GM12878 (cell line): Measurements from ENCODE around the gene MFAP4. TPM values are rescaled to one million over a fixed set of nuclear protein-coding genes. Genes with fewer than 3 reads are reported as not detected.

Experiments
- ATAC-seq: fragments of 200-7000 bp; cut with Tn5 transposase; 3 replicates; pipeline ENCODE4 v1.9.1; 2020; ENCODE audit warnings: mild to moderate bottlenecking, moderate library complexity
- BruUV-seq: library from RNA; stranded (reverse); fragments of 400-500 nt; replicated peaks from 2 replicates; lab custom pipeline; 2021; lab: Mats Ljungman, UMichigan
- CTCF ChIA-PET: fragments of 300-600 bp; sonication (Branson Sonifier 250); formaldehyde crosslinking; extraction: SDS; loops from one replicate; lab custom pipeline; 2021; ENCODE audit warnings: inconsistent platforms; lab: Yijun Ruan, JAX
- POLR2A ChIA-PET: fragments of 350-600 bp; formaldehyde crosslinking; extraction: SDS; loops from one replicate; lab custom pipeline; 2021; ENCODE audit warnings: inconsistent platforms; lab: Charles Lee
- RAD21 ChIA-PET: fragments of 300-600 bp; sonication (Branson Sonifier 250); formaldehyde crosslinking; loops from one replicate; lab custom pipeline; 2023; ENCODE audit warnings: antibody characterized with exemption; ENCODE audit not compliant: unreplicated experiment; lab: Charles Lee
- SMC1A ChIA-PET: fragments of 300-600 bp; sonication (Branson Sonifier 250); formaldehyde crosslinking; loops from one replicate; lab custom pipeline; 2023; ENCODE audit not compliant: unreplicated experiment, uncharacterized antibody; lab: Charles Lee
- DNase-seq: peaks from one replicate; pipeline ENCODE4 v3.0.0-alpha.2; 2011; ENCODE audit warnings: low read depth, low spot score
- FAIRE-seq: peaks from 3 replicates; lab custom pipeline; 2011; peaks lifted over from hg19 to GRCh38; lab: Jason Lieb, UNC
- H2AFZ ChIP-seq: 2 replicates; pipeline ENCODE4 v1.6.0; 2011; ENCODE audit warnings: low read depth, low read length, control low read depth; ENCODE audit not compliant: control insufficient read depth
- H3K27ac ChIP-seq: 2 replicates; pipeline ENCODE4 v1.5.1; 2011; ENCODE audit warnings: control low read depth; ENCODE audit not compliant: control insufficient read depth, insufficient read depth
- H3K27me3 ChIP-seq, 2 experiments: replicated peaks in 1 of 2; 2 replicates each; pipeline versions ENCODE4 v1.6.0 to v1.6.1; 2011; ENCODE audit warnings: low read length in 1 of 2; ENCODE audit not compliant: control insufficient read depth in 2 of 2, insufficient read depth in 2 of 2
- H3K36me3 ChIP-seq, 2 experiments: 2 replicates each; pipeline ENCODE4 v1.5.1; 2011; ENCODE audit warnings: low read length in 1 of 2; ENCODE audit not compliant: control insufficient read depth in 2 of 2, insufficient read depth in 2 of 2
- H3K4me1 ChIP-seq: 2 replicates; pipeline ENCODE4 v1.6.1; 2011; ENCODE audit warnings: mild to moderate bottlenecking, low read length, moderate library complexity, mixed read lengths; ENCODE audit not compliant: control insufficient read depth, insufficient read depth
- H3K4me2 ChIP-seq: 2 replicates; pipeline ENCODE4 v1.6.0; 2011; ENCODE audit warnings: control low read depth; ENCODE audit not compliant: control insufficient read depth, insufficient read depth
- H3K4me3 ChIP-seq: fragments of 200-600 bp; sonication (generic); 2 replicates; pipeline ENCODE4 v1.5.1; 2016
- H3K79me2 ChIP-seq: 2 replicates; pipeline ENCODE4 v1.6.0; 2011; ENCODE audit warnings: low read length; ENCODE audit not compliant: control insufficient read depth, insufficient read depth
- H3K9ac ChIP-seq: 2 replicates; pipeline ENCODE4 v1.8.0; 2011; ENCODE audit warnings: low read length, control low read depth, mixed read lengths; ENCODE audit not compliant: control insufficient read depth, insufficient read depth
- H3K9me3 ChIP-seq: replicated peaks from 3 replicates; pipeline ENCODE4 v1.5.1; 2011; ENCODE audit warnings: mild to moderate bottlenecking, low read length; ENCODE audit not compliant: control insufficient read depth, insufficient read depth
- H4K20me1 ChIP-seq: 2 replicates; pipeline ENCODE4 v1.6.0; 2011; ENCODE audit not compliant: control insufficient read depth, insufficient read depth
- ATF2 ChIP-seq: IDR thresholded peaks from 2 replicates; pipeline ENCODE4 v1.6.1; 2012; ENCODE audit warnings: low read length, inconsistent platforms
- BCLAF1 ChIP-seq: fragments of 450-650 bp; IDR thresholded peaks from 2 replicates; pipeline ENCODE4 v1.6.1; 2017; ENCODE audit warnings: antibody characterized with exemption, mild to moderate bottlenecking, moderate library complexity
- CREB1 ChIP-seq: IDR thresholded peaks from 2 replicates; pipeline ENCODE4 v1.6.1; 2012; ENCODE audit warnings: low read depth, mild to moderate bottlenecking, inconsistent platforms
- HCFC1 ChIP-seq: fragments of 150-350 bp; IDR thresholded peaks from 2 replicates; pipeline ENCODE4 v1.6.1; 2014; ENCODE audit warnings: low read length
- MTA3 ChIP-seq: IDR thresholded peaks from 2 replicates; pipeline ENCODE4 v1.6.1; 2012; ENCODE audit warnings: low read length, inconsistent platforms, borderline replicate concordance
- RB1 ChIP-seq: fragments of 450-650 bp; formaldehyde crosslinking; IDR thresholded peaks from 2 replicates; pipeline ENCODE4 v1.6.1; 2017; ENCODE audit warnings: mild to moderate bottlenecking, borderline replicate concordance
- SMAD5 ChIP-seq: IDR thresholded peaks from 2 replicates; pipeline ENCODE4 v1.6.1; 2016; ENCODE audit warnings: antibody characterized with exemption, low read depth
- TBL1XR1 ChIP-seq: IDR thresholded peaks from 2 replicates; pipeline ENCODE4 v1.6.1; 2012; ENCODE audit warnings: low read depth, low read length, improper control_type of control experiment
- ZBTB40 ChIP-seq: fragments of 450-650 bp; IDR thresholded peaks from 2 replicates; pipeline ENCODE4 v1.6.1; 2016; ENCODE audit warnings: mild to moderate bottlenecking, moderate library complexity, borderline replicate concordance
- WGBS: methylation state at CpG from one replicate; pipeline ENCODE4 v1.1.6; 2016; ENCODE audit warnings: low lambda C conversion rate; ENCODE audit not compliant: insufficient replicate concordance, insufficient coverage; ENCODE audit errors: missing lambda C conversion rate; 5-methylcytosine and 5-hydroxymethylcytosine counted together
- in situ Hi-C: fragments of 300-500 bp; cut with MboI; formaldehyde crosslinking; loops from 9 replicates; pipeline ENCODE4 v1.14.3; 2018; ENCODE audit warnings: mixed read lengths
- intact Hi-C: fragments of 100-400 bp; cut with micrococcal nuclease; formaldehyde crosslinking; loops from one replicate; pipeline ENCODE4 v1.14.2; 2022; ENCODE audit not compliant: unreplicated experiment
- polyA plus RNA-seq, 11 experiments: library from polyadenylated mRNA; depleted of rRNA in 4 of 11; unstranded in 6 of 11; stranded (reverse) in 5 of 11; fragments of >200 nt; fragmentation: Nextera tagmentation in 4 of 11; fragmentation: Illumina TruSeq in 1 of 11; extraction: Ambion mirVana in 4 of 11; extraction: Trizol in 1 of 11; gene quantifications; 1 replicate in 1 of 11; 2 replicates in 10 of 11; pipeline versions ENCODE4 v1.2.1 to v1.2.3, GENCODE V29; 2011 to 2016; ENCODE audit warnings: inconsistent platforms in 2 of 11, missing spikeins in 2 of 11, low read depth in 1 of 11
- total RNA-seq, 4 experiments: library from RNA; depleted of rRNA in 3 of 4; stranded (reverse); fragments of >200 nt in 3 of 4; fragmentation: Illumina TruSeq in 1 of 4; extraction: Trizol in 1 of 4; gene quantifications; 2 replicates each; pipeline versions ENCODE4 v1.2.1 to v1.2.3, GENCODE V29; 2013 to 2021
- TF ChIP-seq, protein P1 (sequence below): fragments of 450-650 bp; IDR thresholded peaks from 2 replicates; pipeline ENCODE4 v1.6.1; 2016; ENCODE audit warnings: mild to moderate bottlenecking

Gene MFAP4
- total and polyA plus RNA-seq, 10 of the 15 experiments (the other 5 are each of a cell fraction or from before 2014, with no cell fraction given), result 0.08 to 0.28 (median 0.09) TPM; not detected in 7

DNA sequence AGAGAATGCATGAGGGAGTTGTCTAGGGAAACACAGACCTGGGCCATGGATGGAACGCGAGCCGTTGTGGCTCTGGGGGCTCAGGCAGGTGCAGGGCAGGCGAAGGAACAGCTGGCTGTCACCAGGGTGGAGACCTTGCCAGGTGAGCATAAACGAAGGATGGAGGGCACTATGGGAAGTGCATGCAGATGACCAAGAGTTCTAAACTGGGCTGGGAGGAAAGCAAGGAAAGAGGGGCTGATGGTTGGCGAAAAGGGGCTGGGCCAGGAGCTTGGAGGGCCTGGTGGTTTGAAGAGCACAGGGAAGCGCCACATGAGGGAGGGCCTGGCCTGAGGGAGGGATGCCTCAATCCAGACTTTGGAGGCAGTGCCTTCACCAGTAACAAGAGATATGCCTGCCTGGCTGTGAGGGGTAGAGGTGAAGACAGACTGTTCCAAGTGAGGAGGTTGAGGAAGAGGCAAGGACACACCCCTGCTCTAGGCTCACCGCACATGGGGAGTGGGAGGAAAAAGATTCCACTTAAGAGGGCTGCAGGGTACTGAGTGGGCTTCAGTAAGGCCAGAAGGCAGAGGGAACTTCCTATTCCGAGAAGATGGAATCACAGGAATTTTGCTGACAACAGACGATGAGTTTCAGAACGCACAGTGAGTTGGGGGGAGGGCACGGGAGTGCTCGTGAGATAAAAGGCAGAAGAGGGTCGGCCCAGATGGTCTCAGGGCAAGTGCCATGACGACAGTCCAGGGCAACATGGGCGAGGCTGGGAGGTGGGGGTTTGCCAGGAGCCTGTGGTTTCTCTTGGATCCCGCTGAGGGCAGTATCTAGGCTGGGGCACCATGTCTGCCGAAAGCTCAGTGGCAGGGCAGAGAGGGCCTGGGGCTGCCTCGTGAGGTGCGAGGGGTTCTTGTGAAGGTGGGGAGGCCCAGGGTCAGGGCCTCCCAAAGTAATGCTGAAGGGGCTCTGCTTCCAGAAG lies 45.1 kb downstream of the MFAP4 start (continued):
- TF ChIP-seq BCLAF1, result no peak
- no peak for TF ChIP-seq TBL1XR1
- TF ChIP-seq ATF2, result no peak
- no peak for TF ChIP-seq RB1

- Histone ChIP-seq H3K9ac (no peak overlapping the region), H3K27me3 (no peaks in the 10 kb centered on the region; a peak in 1 of 4 replicates), H3K79me2 (no peaks in the 10 kb centered on the region), H3K4me2 (no peak overlapping the region), H3K36me3 (no peaks in the 10 kb centered on the region), H4K20me1 (no peaks in the 10 kb centered on the region), H3K9me3 (no peaks in the 10 kb centered on the region), H3K4me3 (no peak overlapping the region), H3K27ac (no peak overlapping the region), H2AFZ (no peak overlapping the region), H3K4me1 (no peaks in the 10 kb centered on the region)
- 43% methylated on average over 7 of the region's 7 CpGs for WGBS
- POLR2A ChIA-PET, result no interaction called here
- CTCF ChIA-PET, result interaction anchor here (1.2 kb wide), 1 partner anchor 25 kb away, joined by 3 read pairs; no protein-coding TSS in a partner anchor
- intact Hi-C loops (no loop called here), in situ Hi-C loops (no loop called here)
- ATAC-seq (no peak), DNase-seq (no peak), FAIRE-seq (no peak)
- RAD21 ChIA-PET, result no interaction called here
- BruUV-seq, result no TSS peak
- SMC1A ChIA-PET, result interaction anchor here (1.1 kb wide), 1 partner anchor 56 kb away, joined by 3 read pairs; no protein-coding TSS in a partner anchor
- no peak for TF ChIP-seq HCFC1
- no peak for TF ChIP-seq ZBTB40
- no peak for TF ChIP-seq MTA3
- TF ChIP-seq, protein P1, sequence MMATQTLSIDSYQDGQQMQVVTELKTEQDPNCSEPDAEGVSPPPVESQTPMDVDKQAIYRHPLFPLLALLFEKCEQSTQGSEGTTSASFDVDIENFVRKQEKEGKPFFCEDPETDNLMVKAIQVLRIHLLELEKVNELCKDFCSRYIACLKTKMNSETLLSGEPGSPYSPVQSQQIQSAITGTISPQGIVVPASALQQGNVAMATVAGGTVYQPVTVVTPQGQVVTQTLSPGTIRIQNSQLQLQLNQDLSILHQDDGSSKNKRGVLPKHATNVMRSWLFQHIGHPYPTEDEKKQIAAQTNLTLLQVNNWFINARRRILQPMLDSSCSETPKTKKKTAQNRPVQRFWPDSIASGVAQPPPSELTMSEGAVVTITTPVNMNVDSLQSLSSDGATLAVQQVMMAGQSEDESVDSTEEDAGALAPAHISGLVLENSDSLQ, result no peak
- no peak for TF ChIP-seq SMAD5
- TF ChIP-seq CREB1, result no peak
Measured at GRCh38 chr17:19341211-19341631, 45.8 kb downstream of the MFAP4 start.
